GM18498 (cell line): ENCODE data around the gene NFYA.

Experiments used
- ATAC-seq: cut with Tn5 transposase; IDR thresholded peaks from one replicate; pipeline ENCODE4 v1.9.1; 2021; ENCODE audit warnings: mild to moderate bottlenecking, moderate library complexity; ENCODE audit not compliant: unreplicated experiment

Gene NFYA

GRCh38 chr6:41072836-41073202 is at the start of gene NFYA:
Gene NFYA (plus strand): TSS chr6:41072974. CDS start chr6:41079090, 6,116 bp downstream.
- ATAC-seq, result peak; percentile 63

- ATAC-seq, result no peak
Measured at GRCh38 chr6:41023114-41023513, 49.7 kb upstream of the NFYA start.

GRCh38 chr6:41025966-41026530 is 46.7 kb upstream of the NFYA start:
- no peak for ATAC-seq

- ATAC-seq, result no peak
Measured at GRCh38 chr6:41027241-41027640, 45.5 kb upstream of the NFYA start.

- peak; percentile 92 for ATAC-seq
Measured at GRCh38 chr6:41027799-41028560, 44.8 kb upstream of the NFYA start.

DNA sequence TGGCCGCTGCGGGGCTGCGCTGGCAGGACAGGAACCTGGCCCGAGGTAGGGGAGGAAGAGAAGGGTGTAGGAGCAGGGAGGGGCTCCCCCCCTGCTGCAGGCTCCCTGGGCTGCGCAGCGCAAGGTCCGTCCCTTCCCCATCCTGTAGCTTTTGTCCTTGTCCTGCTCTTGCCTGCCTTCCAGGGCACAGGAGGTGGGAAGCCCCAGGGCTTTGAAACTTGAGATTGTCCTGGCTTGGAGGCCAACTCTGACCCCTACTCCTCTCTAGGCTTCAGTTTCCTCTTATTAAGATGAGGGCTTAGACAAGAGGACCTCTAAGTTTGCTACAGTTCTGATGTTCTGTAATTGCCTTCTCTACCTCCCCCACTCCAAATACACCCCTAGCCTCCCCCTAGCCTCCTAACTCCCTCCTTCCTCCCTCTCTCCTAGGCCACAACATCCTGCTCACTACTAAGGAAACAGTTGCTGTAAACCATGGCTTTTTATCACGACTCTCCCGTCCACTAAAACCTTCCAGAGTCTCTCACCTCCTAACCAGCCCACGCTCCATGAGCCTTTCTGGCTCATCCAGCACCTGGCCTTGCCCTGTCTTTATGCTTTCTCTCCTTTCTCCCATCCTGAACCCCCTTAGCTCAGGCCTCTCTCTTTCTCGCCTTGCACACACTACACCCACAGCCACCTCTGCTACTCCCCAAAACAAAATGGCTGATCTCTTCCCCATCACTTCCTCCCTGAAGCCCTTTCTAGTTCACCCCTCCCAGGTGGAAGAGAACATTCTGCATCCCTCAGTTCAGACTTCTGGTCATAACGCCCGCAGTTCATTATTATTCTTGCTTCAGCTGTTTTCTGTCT is 44.0 kb upstream of the NFYA start:
- ATAC-seq, result peak; percentile 37

GRCh38 chr6:41032830-41033229 is 39.9 kb upstream of the NFYA start:
- no peak for ATAC-seq

- ATAC-seq, result no peak
Measured at GRCh38 chr6:41033776-41034175, 39.0 kb upstream of the NFYA start.

DNA sequence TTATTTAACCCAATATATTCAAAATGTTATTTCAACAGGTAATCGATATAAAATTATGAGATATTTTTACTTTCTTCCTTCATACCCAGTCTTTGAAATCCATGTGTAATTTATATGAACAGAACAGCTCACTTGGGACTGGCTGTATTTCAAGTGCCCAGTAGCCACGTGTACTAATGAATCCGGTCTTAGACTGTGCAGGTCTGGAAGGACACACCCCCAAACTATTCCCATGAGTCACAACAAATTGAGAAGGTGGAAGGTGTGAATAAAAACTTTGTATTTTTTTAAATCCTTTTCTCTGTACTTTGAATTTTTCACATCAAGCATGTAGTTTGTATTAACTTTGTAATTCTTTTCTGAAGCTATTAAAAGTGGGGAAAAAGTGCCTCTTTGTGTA is 36.6 kb upstream of the NFYA start:
- ATAC-seq, result no peak

DNA sequence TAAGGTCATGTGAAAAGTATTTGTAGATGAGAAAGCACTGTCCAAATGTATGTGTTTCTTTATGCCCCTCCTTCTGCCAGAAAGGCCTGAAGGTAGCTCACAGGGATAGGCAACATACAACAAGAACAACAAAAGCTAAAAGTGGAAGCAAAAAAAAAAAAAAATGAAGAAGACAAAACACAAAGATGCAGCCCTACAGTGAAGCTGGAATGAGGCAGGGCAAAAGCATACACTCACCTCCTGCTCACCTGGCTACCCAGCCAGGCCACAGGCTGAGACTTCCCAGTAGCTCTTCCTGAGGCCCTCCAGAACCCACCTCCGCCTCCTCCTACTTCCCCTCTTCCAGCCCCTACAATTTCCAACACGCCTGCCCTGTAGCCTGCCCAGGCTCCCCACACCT is 36.2 kb upstream of the NFYA start:
- ATAC-seq, result no peak

- no peak for ATAC-seq
Measured at GRCh38 chr6:41037107-41037900, 35.5 kb upstream of the NFYA start.

GRCh38 chr6:41038205-41038604 is 34.6 kb upstream of the NFYA start:
- ATAC-seq, result no peak

DNA sequence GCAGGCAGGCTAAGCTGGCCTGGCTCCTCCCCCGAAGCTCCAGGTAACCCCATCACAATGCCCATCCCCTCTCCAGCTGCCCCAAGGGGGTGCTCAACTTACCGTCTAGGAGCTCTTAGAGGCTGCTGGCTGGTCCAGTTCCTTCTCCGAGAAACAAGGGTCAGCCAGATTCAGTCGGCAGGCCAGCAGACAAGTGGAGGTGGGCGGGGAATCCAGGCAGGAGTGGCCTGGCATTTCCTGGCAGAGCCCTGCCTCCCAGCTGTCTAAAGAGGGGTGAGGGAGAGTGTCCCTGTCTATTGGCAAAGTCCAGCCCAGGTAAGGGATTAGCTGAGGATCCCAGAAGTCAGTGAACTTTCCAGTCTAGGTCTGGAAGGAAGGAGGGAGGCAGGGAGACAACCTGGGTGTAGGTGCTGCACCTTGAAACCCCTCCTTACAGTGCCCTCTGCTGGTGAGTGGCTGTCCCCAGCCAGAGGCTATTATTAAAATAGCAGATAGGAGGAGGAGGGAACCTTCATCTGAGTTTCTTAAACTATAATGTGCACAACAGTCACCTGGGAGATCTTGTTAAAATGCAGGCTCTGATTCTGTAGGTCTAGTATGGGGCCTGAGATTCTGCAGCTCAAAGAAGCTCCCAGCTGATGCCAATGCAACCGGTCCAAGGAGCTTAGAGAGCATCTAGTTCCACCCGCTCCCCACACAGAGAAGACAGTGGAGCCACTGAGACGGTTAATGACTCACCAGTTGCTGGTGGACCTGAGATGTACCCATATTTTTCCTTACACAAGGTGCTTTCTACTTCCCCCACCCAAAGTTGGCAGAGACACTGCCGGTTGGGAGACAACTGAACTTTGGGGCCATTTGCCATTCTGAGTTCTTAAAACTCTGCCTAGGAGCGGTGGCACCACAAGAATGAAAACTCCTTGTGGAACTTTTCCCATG is 33.4 kb upstream of the NFYA start, which contains the start of gene UNC5CL:
TSS of gene UNC5CL (minus strand) at position 162 of the 939 bp plus-strand sequence. CDS start 4,147 bp downstream, outside the sequence.
- no peak for ATAC-seq

GRCh38 chr6:41040101-41040939 is 32.5 kb upstream of the NFYA start:
- no peak for ATAC-seq

DNA sequence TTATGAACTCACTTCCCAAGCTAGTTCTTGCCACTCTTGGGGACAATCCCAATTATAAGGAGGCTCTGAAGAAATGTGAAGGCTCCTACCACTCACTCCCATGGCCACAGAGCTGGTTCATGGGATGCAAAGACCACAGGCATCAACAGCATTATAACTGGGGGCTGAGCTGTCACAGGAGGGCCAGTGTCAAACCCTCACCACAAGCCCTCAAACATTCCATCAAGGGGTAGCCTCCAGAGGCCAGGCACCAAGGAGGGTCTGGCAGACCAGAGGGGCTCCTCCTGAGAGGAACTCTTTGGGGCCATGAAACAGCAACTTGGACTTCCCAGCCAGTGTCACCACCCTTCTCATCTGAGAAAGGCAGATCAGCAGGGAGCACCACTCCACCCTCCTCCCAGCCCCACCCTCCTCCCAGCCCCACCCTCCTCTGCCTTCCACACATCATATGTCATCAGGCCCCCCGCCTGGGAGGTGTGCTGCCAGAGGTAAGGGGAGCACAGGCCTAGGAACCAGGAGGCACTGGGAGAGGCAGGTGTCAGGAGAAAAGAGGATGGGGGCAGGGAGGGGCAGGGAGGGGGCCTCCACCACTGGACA is 31.7 kb upstream of the NFYA start:
- no peak for ATAC-seq

DNA sequence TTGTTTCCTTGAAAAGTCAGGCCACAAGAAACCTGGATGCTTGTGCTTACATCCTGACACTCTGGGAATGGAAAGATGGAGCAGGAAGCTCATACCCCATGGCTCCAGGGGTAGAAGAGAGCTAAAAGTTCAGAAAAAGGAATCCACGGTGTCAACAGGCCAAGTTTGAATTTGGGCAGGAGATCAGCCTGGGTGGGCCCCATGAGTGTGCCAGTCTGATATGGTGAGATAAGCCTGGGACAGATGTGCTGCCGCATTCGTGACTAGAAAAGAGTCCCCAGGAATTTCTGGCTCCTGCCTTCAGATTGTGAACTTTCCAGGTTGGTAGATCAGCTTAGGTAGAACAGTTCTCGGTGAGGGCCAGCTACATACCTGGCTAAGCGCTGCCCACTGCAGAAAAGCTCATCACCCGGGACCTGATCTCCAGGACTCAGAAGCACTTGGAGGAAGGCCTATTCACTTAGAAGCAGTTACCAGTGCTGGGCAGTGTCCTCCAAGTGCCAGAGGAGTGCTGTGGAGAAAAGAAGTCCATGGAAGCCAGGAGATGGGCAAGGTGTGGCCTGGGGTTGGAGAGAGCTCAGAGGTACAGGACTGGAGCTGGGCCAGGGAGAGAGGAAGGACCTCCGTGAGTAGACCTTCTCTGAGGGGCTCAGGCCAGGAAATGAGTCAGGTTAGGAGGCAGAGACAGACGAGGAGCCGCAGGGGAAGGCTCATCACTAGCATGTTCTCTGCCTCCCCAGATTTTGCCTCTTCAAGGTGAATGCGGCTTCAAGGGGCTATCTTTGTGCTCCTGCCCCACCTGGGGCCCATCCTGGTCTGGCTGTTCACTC is 30.3 kb upstream of the NFYA start, which contains the start of gene TSPO2:
TSS of gene TSPO2 (plus strand) at position 242 of the 830 bp plus-strand sequence. CDS start at position 761, 519 bp downstream.
- no peak for ATAC-seq

- no peak for ATAC-seq
Measured at GRCh38 chr6:41043151-41043550, 29.6 kb upstream of the NFYA start.
